GM21528 (cell line): ENCODE measurements around the gene ZNF138.
"Not testable (repeated sequence)": the region's sequence is repeated elsewhere in the genome, so short reads cannot be mapped to it uniquely, and the experiment has no call there.

Source experiments
- ATAC-seq: cut with Tn5 transposase; IDR thresholded peaks from one replicate; pipeline ENCODE4 v1.9.1; 2021; ENCODE audit warnings: mild to moderate bottlenecking, moderate library complexity; ENCODE audit not compliant: unreplicated experiment, low FRiP score

The ZNF138 gene

GRCh38 chr7:64835856-64836255, 41.6 kb downstream of the ZNF138 start:
- ATAC-seq = not testable (repeated sequence)

GRCh38 chr7:64838051-64838450, 43.8 kb downstream of the ZNF138 start:
- not testable (repeated sequence) for ATAC-seq

- ATAC-seq = no peak
Measured at GRCh38 chr7:64838691-64839090, 44.5 kb downstream of the ZNF138 start.

GRCh38 chr7:64839910-64840309, 45.7 kb downstream of the ZNF138 start:
- ATAC-seq = no peak

GRCh38 chr7:64849250-64849923, 55.2 kb downstream of the ZNF138 start:
- ATAC-seq = no peak

GRCh38 chr7:64849924-64850499, 55.8 kb downstream of the ZNF138 start:
- no peak for ATAC-seq

- ATAC-seq = no peak
Measured at GRCh38 chr7:64853679-64854078, 59.5 kb downstream of the ZNF138 start.

- no peak for ATAC-seq
Measured at GRCh38 chr7:64854969-64855368, 60.7 kb downstream of the ZNF138 start.

- ATAC-seq = no peak
Measured at GRCh38 chr7:64863021-64863420, 68.8 kb downstream of the ZNF138 start.

GRCh38 chr7:64863530-64863929, 69.3 kb downstream of the ZNF138 start:
- not testable (repeated sequence) for ATAC-seq

- no peak for ATAC-seq
Measured at GRCh38 chr7:64863969-64864368, 69.7 kb downstream of the ZNF138 start.

- no peak for ATAC-seq
Measured at GRCh38 chr7:64867863-64868440, 73.7 kb downstream of the ZNF138 start.

- no peak for ATAC-seq
Measured at GRCh38 chr7:64868499-64868898, 74.3 kb downstream of the ZNF138 start.

- ATAC-seq = no peak
Measured at GRCh38 chr7:64869121-64869725, 75.0 kb downstream of the ZNF138 start.

- ATAC-seq = no peak
Measured at GRCh38 chr7:64869912-64870562, 75.8 kb downstream of the ZNF138 start.

GRCh38 chr7:64870656-64871055, 76.4 kb downstream of the ZNF138 start:
- no peak for ATAC-seq

- no peak for ATAC-seq
Measured at GRCh38 chr7:64871761-64872160, 77.5 kb downstream of the ZNF138 start.

GRCh38 chr7:64872351-64873154, 78.3 kb downstream of the ZNF138 start:
- ATAC-seq = no peak

GRCh38 chr7:64873155-64873500, 78.9 kb downstream of the ZNF138 start:
- ATAC-seq = no peak

- no peak for ATAC-seq
Measured at GRCh38 chr7:64873517-64873916, 79.3 kb downstream of the ZNF138 start.
